Ramos (cell line): ENCODE results near the gene BMP10.

Source experiments
- in situ Hi-C: fragments of 300-500 bp; cut with MboI; formaldehyde crosslinking; loops from one replicate; pipeline ENCODE4 v1.14.3; 2022; ENCODE audit warnings: low sequenced_read_pairs; ENCODE audit not compliant: unreplicated experiment

The BMP10 gene

GRCh38 chr2:68831686-68832232, 39.4 kb downstream of the BMP10 start:
- in situ Hi-C loops = loop anchor here (10.0 kb wide), 1 partner anchor 87 kb away; no protein-coding TSS in a partner anchor

DNA sequence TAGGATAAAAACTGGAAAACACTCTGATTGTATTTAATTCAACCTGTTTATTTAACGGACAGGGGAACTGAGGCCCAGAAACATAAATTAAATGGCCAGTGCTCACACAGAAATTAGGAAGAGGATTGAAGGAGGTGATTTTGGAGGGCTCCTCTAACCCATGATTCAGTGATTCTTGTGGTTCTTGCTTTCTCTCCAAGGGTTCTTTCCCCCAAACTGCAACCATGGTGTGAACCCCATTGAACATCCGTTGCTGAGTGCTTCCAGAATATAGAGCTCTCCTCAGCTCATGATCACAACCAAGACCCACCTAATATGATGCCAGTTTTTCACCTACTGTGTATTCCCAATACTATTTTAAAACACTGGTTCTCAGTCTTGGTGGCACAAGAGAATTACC, 41.4 kb downstream of the BMP10 start:
- in situ Hi-C loops = loop anchor here (10.0 kb wide), 1 partner anchor 85 kb away; no protein-coding TSS in a partner anchor

DNA sequence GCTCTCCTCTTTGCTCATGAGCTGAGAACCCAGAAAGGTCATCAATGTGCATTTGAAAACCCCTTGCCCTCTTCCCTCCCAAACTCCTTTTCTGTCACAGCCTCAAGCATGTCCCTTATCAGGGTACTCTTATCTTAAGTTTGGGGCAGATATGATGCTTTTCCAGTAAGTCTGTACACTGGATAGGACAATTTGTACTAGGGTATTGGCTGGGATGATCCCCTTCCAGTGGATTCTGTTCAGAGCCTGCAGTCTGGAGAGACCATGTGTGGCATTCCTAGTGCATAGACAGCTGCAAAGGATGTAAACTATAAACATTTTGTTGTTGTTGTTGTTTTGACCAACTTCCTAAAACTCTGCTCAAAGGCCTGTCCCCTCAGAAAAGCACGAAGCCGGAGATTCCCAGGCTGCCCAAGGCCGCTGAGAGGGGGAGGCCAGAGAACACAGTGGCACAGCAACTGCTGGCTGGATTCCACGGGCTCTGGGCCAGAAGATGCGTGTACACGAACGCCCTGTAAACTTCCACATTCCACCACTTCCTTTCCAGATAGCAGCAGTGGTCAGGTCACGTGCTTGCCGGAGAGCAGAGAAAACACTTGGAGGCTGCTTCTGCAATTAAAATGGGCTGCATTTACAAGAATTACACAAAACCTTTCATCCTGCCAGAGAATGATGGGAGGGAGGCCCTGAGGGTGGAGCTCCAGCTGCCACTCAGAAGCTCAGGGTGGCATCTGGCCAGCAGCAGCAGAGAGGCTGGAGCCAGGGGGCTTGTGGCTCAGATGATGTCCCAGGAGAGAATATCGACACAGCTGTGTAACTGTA, 42.1 kb downstream of the BMP10 start:
- in situ Hi-C loops = no loop called here

- in situ Hi-C loops = no loop called here
These were observed 43.5 kb downstream of the BMP10 start for GRCh38 chr2:68827666-68828065.

GRCh38 chr2:68825866-68826265, 45.3 kb downstream of the BMP10 start:
- in situ Hi-C loops = no loop called here

- in situ Hi-C loops = no loop called here
These were observed 46.4 kb downstream of the BMP10 start for GRCh38 chr2:68824831-68825230.

DNA sequence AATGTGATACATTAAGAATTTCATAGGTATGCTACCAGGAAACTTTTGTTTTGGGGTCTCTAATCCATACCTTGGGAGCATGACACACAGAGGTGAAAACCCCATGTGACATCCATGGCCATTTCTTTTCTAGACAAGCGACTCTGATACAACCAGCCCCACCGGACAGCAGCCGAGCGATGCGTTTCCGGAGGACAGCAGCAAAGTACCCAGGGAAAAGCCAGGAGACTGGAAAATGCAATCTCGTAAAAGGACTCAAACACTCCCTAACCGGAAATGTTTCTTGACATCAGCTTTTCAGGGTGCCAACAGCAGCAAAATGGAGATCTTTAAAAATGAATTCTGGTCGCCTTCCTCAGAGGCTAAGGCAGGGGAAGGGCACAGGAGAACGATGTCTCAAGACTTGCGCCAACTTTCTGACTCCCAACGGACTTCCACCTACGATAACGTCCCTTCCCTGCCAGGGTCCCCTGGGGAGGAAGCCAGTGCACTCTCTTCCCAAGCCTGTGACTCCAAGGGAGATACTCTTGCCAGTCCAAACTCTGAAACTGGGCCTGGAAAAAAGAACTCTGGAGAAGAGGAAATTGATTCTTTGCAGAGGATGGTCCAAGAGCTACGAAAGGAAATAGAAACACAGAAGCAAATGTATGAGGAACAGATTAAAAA, 48.9 kb downstream of the BMP10 start:
- in situ Hi-C loops = no loop called here

GRCh38 chr2:68819556-68819955, 51.6 kb downstream of the BMP10 start:
- in situ Hi-C loops = no loop called here

DNA sequence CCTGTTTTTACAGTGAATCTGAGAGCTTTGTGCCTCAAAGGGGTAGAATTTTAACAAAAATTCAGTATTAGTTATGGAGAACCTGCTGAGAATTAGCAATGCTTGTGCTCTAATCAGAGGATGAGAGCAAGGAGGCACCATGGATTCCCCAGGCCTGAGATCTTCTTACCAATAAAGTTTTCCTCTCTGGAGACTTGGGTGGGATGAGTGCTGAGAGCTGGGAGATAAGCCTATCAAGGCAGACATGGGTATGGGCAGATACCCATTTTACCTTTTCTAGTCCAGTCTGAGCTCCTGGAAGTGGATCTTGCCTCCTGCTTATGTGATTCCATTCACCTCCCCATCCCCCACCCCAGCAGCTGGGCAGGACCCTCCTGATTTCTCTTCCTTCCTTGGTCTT, 53.9 kb downstream of the BMP10 start:
- in situ Hi-C loops = no loop called here
